ENCODE results near the gene TSPEAR.

Gene TSPEAR

GRCh38 chr21:44498280-44499210 is 212.8 kb downstream of the TSPEAR start:
- TF ChIP-seq CTCF (IDR thresholded peaks at IDR 0.05; ENCODE audit: control insufficient read depth, extremely low read depth, insufficient read depth): no peak
- DNase-seq (ENCODE audit: low read depth): no peak
- no peak overlapping the region for H3K4me3 ChIP-seq (ENCODE audit: low read depth, low read length)

GRCh38 chr21:44497703-44498126 is 213.7 kb downstream of the TSPEAR start:
- no peak overlapping the region for H3K4me3 ChIP-seq (ENCODE audit: low read depth, low read length)
- no peak for TF ChIP-seq CTCF (IDR thresholded peaks at IDR 0.05; ENCODE audit: control insufficient read depth, extremely low read depth, insufficient read depth)
- DNase-seq (ENCODE audit: low read depth): no peak

GRCh38 chr21:44496564-44497550 is 214.5 kb downstream of the TSPEAR start:
- no peak for TF ChIP-seq CTCF (IDR thresholded peaks at IDR 0.05; ENCODE audit: control insufficient read depth, extremely low read depth, insufficient read depth)
- H3K4me3 ChIP-seq (ENCODE audit: low read depth, low read length): no peak overlapping the region
- DNase-seq (ENCODE audit: low read depth): no peak

GRCh38 chr21:44495611-44496563 is 215.5 kb downstream of the TSPEAR start:
- DNase-seq (ENCODE audit: low read depth): no peak
- H3K4me3 ChIP-seq (ENCODE audit: low read depth, low read length): no peak overlapping the region
- TF ChIP-seq CTCF (IDR thresholded peaks at IDR 0.05; ENCODE audit: control insufficient read depth, extremely low read depth, insufficient read depth): no peak

GRCh38 chr21:44494956-44495355 is 216.4 kb downstream of the TSPEAR start:
- no peak for TF ChIP-seq CTCF (IDR thresholded peaks at IDR 0.05; ENCODE audit: control insufficient read depth, extremely low read depth, insufficient read depth)
- H3K4me3 ChIP-seq (ENCODE audit: low read depth, low read length): no peak overlapping the region
- no peak for DNase-seq (ENCODE audit: low read depth)

GRCh38 chr21:44494418-44494817 is 217.0 kb downstream of the TSPEAR start:
- no peak for DNase-seq (ENCODE audit: low read depth)
- TF ChIP-seq CTCF (IDR thresholded peaks at IDR 0.05; ENCODE audit: control insufficient read depth, extremely low read depth, insufficient read depth): no peak
- H3K4me3 ChIP-seq (ENCODE audit: low read depth, low read length): no peak overlapping the region

Measured in LNCaP clone FGC (cell line).